GM19468 (cell line): ENCODE measurements around the gene TSPAN5.
"Not testable (repeated sequence)": the region's sequence is repeated elsewhere in the genome, so short reads cannot be mapped to it uniquely, and the experiment has no call there.

Experiments used
- ATAC-seq: cut with Tn5 transposase; IDR thresholded peaks from one replicate; pipeline ENCODE4 v1.9.1; 2021; ENCODE audit warnings: mild to moderate bottlenecking, moderate library complexity, moderate number of reproducible peaks; ENCODE audit not compliant: unreplicated experiment; ENCODE audit errors: extremely low read depth

TSPAN5 gene

GRCh38 chr4:98658287-98659105 lies at the start of gene TSPAN5:
TSS of gene TSPAN5 (minus strand) at chr4:98658611.
- ATAC-seq, result peak; percentile 69

GRCh38 chr4:98706935-98707334 lies 48.5 kb upstream of the TSPAN5 start:
- no peak for ATAC-seq

GRCh38 chr4:98706200-98706813 lies 47.9 kb upstream of the TSPAN5 start:
- ATAC-seq, result no peak

GRCh38 chr4:98705586-98705985 lies 47.2 kb upstream of the TSPAN5 start:
- ATAC-seq, result not testable (repeated sequence)

- no peak for ATAC-seq
These were observed 42.2 kb upstream of the TSPAN5 start for GRCh38 chr4:98700656-98701055.

- no peak for ATAC-seq
These were observed 35.7 kb upstream of the TSPAN5 start for GRCh38 chr4:98694076-98694475.

- ATAC-seq, result no peak
These were observed 34.0 kb upstream of the TSPAN5 start for GRCh38 chr4:98692411-98692810.

GRCh38 chr4:98691588-98691987 lies 33.2 kb upstream of the TSPAN5 start:
- ATAC-seq, result no peak

GRCh38 chr4:98689507-98690174 lies 31.2 kb upstream of the TSPAN5 start:
- ATAC-seq, result no peak

- no peak for ATAC-seq
These were observed 30.2 kb upstream of the TSPAN5 start for GRCh38 chr4:98688411-98689290.

- ATAC-seq, result no peak
These were observed 29.5 kb upstream of the TSPAN5 start for GRCh38 chr4:98687876-98688275.

GRCh38 chr4:98686847-98687246 lies 28.4 kb upstream of the TSPAN5 start:
- no peak for ATAC-seq

- no peak for ATAC-seq
These were observed 27.8 kb upstream of the TSPAN5 start for GRCh38 chr4:98686043-98686707.

- no peak for ATAC-seq
These were observed 27.0 kb upstream of the TSPAN5 start for GRCh38 chr4:98685225-98686042.

GRCh38 chr4:98682719-98683118 lies 24.3 kb upstream of the TSPAN5 start:
- ATAC-seq, result no peak

- no peak for ATAC-seq
These were observed 22.4 kb upstream of the TSPAN5 start for GRCh38 chr4:98680806-98681205.

GRCh38 chr4:98679738-98680137 lies 21.3 kb upstream of the TSPAN5 start:
- ATAC-seq, result no peak

- no peak for ATAC-seq
These were observed 19.4 kb upstream of the TSPAN5 start for GRCh38 chr4:98677799-98678198.
